Limb (tissue), 2 donors: ENCODE data around the gene DIAPH3.

Experiments used
- DNase-seq, 2 donors: peaks; one replicate each; pipeline ENCODE4 v3.0.0-alpha.2; 2016; ENCODE audit errors: extremely low spot score in 2 of 2

The DIAPH3 gene

GRCh38 chr13:60026286-60026685 lies 137.4 kb downstream of the DIAPH3 start:
- DNase-seq = no peak

- DNase-seq = no peak
These were observed 143.4 kb downstream of the DIAPH3 start for GRCh38 chr13:60020288-60020687.

- DNase-seq = no peak
These were observed 144.4 kb downstream of the DIAPH3 start for GRCh38 chr13:60019119-60019993.

GRCh38 chr13:60018536-60018935 lies 145.2 kb downstream of the DIAPH3 start:
- no peak for DNase-seq

- DNase-seq = no peak
These were observed 147.5 kb downstream of the DIAPH3 start for GRCh38 chr13:60016229-60016628.

- no peak for DNase-seq
These were observed 150.6 kb downstream of the DIAPH3 start for GRCh38 chr13:60013166-60013565.

GRCh38 chr13:60012488-60012887 lies 151.2 kb downstream of the DIAPH3 start:
- no peak for DNase-seq

GRCh38 chr13:60009300-60010253 lies 154.2 kb downstream of the DIAPH3 start:
- no peak for DNase-seq

GRCh38 chr13:60001889-60002288 lies 161.8 kb downstream of the DIAPH3 start:
- DNase-seq = no peak

- no peak for DNase-seq
These were observed 162.8 kb downstream of the DIAPH3 start for GRCh38 chr13:60000976-60001375.

- no peak for DNase-seq
These were observed 163.6 kb downstream of the DIAPH3 start for GRCh38 chr13:60000081-60000480.

- DNase-seq = no peak
These were observed 165.8 kb downstream of the DIAPH3 start for GRCh38 chr13:59997976-59998375.

- no peak for DNase-seq
These were observed 167.2 kb downstream of the DIAPH3 start for GRCh38 chr13:59996461-59996980.

GRCh38 chr13:59991395-59991794 lies 172.3 kb downstream of the DIAPH3 start:
- no peak for DNase-seq

- no peak for DNase-seq
These were observed 180.9 kb downstream of the DIAPH3 start for GRCh38 chr13:59982631-59983382.

GRCh38 chr13:59979589-59979988 lies 184.1 kb downstream of the DIAPH3 start:
- DNase-seq = no peak

- no peak for DNase-seq
These were observed 184.9 kb downstream of the DIAPH3 start for GRCh38 chr13:59978862-59979261.

- no peak for DNase-seq
These were observed 186.9 kb downstream of the DIAPH3 start for GRCh38 chr13:59976856-59977255.

GRCh38 chr13:59975807-59976435 lies 187.8 kb downstream of the DIAPH3 start:
- DNase-seq = no peak

GRCh38 chr13:59970847-59971246 lies 192.9 kb downstream of the DIAPH3 start:
- DNase-seq = no peak

- no peak for DNase-seq
These were observed 199.9 kb downstream of the DIAPH3 start for GRCh38 chr13:59963827-59964226.
